OCI-LY3 (cell line): ENCODE results near the gene CBL.

Experiments
- H2AFZ ChIP-seq: fragments of 200-600, 300-600 bp; shearing (Covaris generic); 2 replicates; pipeline ENCODE4 v1.6.0; 2014; ENCODE audit warnings: antibody characterized with exemption, low read depth, low read length
- H3K27ac ChIP-seq: fragments of 200-600, 300-600 bp; sonication (generic); 2 replicates; pipeline ENCODE4 v1.5.1; 2014; ENCODE audit warnings: mild to moderate bottlenecking, low read length, moderate library complexity, mixed read lengths
- H3K27me3 ChIP-seq: fragments of 200-600, 300-600 bp; sonication (generic); 2 replicates; pipeline ENCODE4 v1.6.1; 2014; ENCODE audit warnings: low read depth, low read length, mixed read lengths
- H3K36me3 ChIP-seq: fragments of 200-600, 300-600 bp; sonication (generic); replicated peaks from 2 replicates; pipeline ENCODE3; 2014; ENCODE audit warnings: low read depth, low read length, mixed read lengths
- H3K4me1 ChIP-seq: fragments of 300-600, 200-600 bp; sonication (generic); 2 replicates; pipeline ENCODE4 v1.6.1; 2014; ENCODE audit warnings: low read length, mixed read lengths
- H3K4me2 ChIP-seq: fragments of 200-600, 300-600 bp; sonication (generic); 2 replicates; pipeline ENCODE4 v1.6.1; 2014; ENCODE audit warnings: low read length, mixed read lengths
- H3K4me3 ChIP-seq: fragments of 300-600, 200-600 bp; sonication (generic); 2 replicates; pipeline ENCODE4 v1.5.1; 2014; ENCODE audit warnings: antibody characterized with exemption, mild to moderate bottlenecking, low read length, moderate library complexity
- H3K79me2 ChIP-seq: fragments of 300-600, 200-600 bp; shearing (Covaris generic); 2 replicates; pipeline ENCODE4 v1.6.1; 2014; ENCODE audit warnings: mild to moderate bottlenecking, low read length, mixed read lengths
- H3K9ac ChIP-seq: fragments of 300-600, 200-600 bp; shearing (Covaris generic); 2 replicates; pipeline ENCODE4 v1.6.0; 2014; ENCODE audit warnings: mild to moderate bottlenecking, low read length, moderate library complexity
- H3K9me3 ChIP-seq: fragments of 200-600, 300-600 bp; shearing (Covaris generic); 2 replicates; pipeline ENCODE4 v1.6.1; 2014; ENCODE audit warnings: low read length, mixed read lengths; ENCODE audit not compliant: insufficient read depth
- H4K20me1 ChIP-seq: fragments of 200-600, 300-600 bp; sonication (generic); 2 replicates; pipeline ENCODE4 v1.6.1; 2016; ENCODE audit warnings: low read length, mixed read lengths; ENCODE audit not compliant: insufficient read depth
- EZH2phosphoT487 ChIP-seq: fragments of 200-600 bp; shearing (Covaris generic); IDR thresholded peaks from 2 replicates; pipeline ENCODE4 v1.6.1; 2018; ENCODE audit warnings: antibody characterized with exemption, mixed run types, low read depth
- TF ChIP-seq, protein P1 (sequence below): fragments of 200-600, 300-600 bp; sonication (generic); IDR thresholded peaks from 2 replicates; pipeline ENCODE4 v1.5.1; 2014; ENCODE audit warnings: antibody characterized with exemption, low read length, low read depth

Gene CBL

DNA sequence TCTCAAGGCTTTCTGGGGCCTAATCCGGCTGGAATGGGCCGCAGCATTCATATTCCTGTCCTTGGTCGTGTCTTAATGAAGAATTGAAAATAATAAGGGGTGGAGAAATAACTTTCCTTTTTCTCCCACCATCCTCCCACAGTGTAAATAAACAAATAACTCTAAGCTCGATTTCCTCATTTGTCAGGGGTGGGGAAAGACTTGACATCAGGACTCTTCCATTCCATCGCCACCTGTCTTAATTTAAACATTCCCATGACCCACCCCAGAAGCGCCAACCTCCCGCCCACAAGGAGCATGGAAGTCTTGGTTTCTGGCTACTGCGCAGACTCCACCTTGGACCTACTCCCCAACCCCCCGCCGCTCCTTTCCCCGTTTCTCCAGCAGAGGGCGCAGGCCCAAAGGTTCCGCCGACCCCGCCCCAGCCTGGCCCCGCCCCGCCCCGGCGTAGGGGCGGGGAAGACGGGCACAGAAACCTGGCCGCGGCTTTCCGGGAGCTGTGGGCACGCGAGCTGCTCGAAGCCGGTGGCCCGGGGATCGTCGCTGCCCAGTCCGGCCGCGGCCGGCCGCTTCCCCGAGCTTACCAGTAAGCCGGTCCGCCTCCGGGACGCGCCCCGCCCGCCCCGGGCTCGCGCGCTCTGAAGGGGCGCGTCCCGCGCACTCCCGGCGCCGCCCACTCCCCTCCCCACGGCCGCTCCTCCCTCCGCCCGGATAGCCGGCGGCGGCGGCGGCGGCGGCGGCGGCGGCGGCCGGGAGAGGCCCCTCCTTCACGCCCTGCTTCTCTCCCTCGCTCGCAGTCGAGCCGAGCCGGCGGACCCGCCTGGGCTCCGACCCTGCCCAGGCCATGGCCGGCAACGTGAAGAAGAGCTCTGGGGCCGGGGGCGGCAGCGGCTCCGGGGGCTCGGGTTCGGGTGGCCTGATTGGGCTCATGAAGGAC lies at the start of gene CBL:
Gene CBL, plus strand, starts transcription at position 766 of the 937 bp plus-strand sequence. Its CDS starts 79 bp downstream, at position 845.
- peak within 1 kb of the TSS; percentile 79 for H3K27ac ChIP-seq
- peaks cover 18% of the 10 kb centered on the region for H3K4me1 ChIP-seq
- peak within 1 kb of the TSS; percentile 95 for H3K9ac ChIP-seq
- peaks cover 46% of the 10 kb centered on the region for H3K79me2 ChIP-seq
- TF ChIP-seq, protein P1, sequence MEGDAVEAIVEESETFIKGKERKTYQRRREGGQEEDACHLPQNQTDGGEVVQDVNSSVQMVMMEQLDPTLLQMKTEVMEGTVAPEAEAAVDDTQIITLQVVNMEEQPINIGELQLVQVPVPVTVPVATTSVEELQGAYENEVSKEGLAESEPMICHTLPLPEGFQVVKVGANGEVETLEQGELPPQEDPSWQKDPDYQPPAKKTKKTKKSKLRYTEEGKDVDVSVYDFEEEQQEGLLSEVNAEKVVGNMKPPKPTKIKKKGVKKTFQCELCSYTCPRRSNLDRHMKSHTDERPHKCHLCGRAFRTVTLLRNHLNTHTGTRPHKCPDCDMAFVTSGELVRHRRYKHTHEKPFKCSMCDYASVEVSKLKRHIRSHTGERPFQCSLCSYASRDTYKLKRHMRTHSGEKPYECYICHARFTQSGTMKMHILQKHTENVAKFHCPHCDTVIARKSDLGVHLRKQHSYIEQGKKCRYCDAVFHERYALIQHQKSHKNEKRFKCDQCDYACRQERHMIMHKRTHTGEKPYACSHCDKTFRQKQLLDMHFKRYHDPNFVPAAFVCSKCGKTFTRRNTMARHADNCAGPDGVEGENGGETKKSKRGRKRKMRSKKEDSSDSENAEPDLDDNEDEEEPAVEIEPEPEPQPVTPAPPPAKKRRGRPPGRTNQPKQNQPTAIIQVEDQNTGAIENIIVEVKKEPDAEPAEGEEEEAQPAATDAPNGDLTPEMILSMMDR = peak; percentile 76
- TF ChIP-seq EZH2phosphoT487 = no peak
- H3K36me3 ChIP-seq = peaks cover 3% of the 10 kb centered on the region
- peak within 1 kb of the TSS; percentile 96 for H3K4me3 ChIP-seq
- H3K27me3 ChIP-seq = no peaks in the 10 kb centered on the region
- H3K9me3 ChIP-seq = no peaks in the 10 kb centered on the region
- H2AFZ ChIP-seq = peak within 1 kb of the TSS; percentile 76
- peaks cover 24% of the 10 kb centered on the region for H4K20me1 ChIP-seq
- H3K4me2 ChIP-seq = peak within 1 kb of the TSS; percentile 92

DNA sequence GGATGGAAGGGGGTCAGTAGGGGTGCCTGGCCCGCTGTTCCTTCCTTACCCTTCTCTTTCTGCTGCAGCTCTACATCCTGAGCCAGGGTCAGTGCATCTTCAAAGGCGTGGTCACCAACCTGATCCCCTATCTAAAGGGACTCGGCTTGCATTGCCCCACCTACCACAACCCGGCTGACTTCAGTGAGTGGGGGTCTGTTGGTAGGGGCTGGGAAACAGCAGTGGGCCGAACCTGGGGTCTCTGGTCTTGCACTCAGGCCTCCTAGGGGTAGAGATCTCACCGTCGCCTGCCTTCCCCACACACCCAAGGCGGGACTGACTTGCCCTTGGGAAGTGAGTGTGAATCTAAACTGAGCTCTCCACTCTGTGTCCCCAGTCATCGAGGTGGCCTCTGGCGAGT lies 49.6 kb upstream of the CBL start:
- H3K79me2 ChIP-seq = no peaks in the 10 kb centered on the region
- H3K4me2 ChIP-seq = no peak overlapping the region
- no peaks in the 10 kb centered on the region for H3K4me1 ChIP-seq
- H3K27me3 ChIP-seq = peaks cover 13% of the 10 kb centered on the region
- no peak overlapping the region for H3K27ac ChIP-seq
- H3K9ac ChIP-seq = no peak overlapping the region
- H3K9me3 ChIP-seq = no peaks in the 10 kb centered on the region
- H2AFZ ChIP-seq = no peak overlapping the region
- no peaks in the 10 kb centered on the region for H3K36me3 ChIP-seq
- no peak overlapping the region for H3K4me3 ChIP-seq
- H4K20me1 ChIP-seq = no peaks in the 10 kb centered on the region
- TF ChIP-seq EZH2phosphoT487 = no peak
- TF ChIP-seq, protein P1 = no peak

- no peak overlapping the region for H3K9ac ChIP-seq
- no peaks in the 10 kb centered on the region for H3K4me1 ChIP-seq
- no peaks in the 10 kb centered on the region for H4K20me1 ChIP-seq
- TF ChIP-seq, protein P1 = no peak
- TF ChIP-seq EZH2phosphoT487 = no peak
- H3K4me2 ChIP-seq = no peak overlapping the region
- H3K79me2 ChIP-seq = no peaks in the 10 kb centered on the region
- H3K27ac ChIP-seq = no peak overlapping the region
- peaks cover 13% of the 10 kb centered on the region for H3K27me3 ChIP-seq
- H3K36me3 ChIP-seq = no peaks in the 10 kb centered on the region
- no peaks in the 10 kb centered on the region for H3K9me3 ChIP-seq
- H3K4me3 ChIP-seq = no peak overlapping the region
- no peak overlapping the region for H2AFZ ChIP-seq
These were observed 49.1 kb upstream of the CBL start for GRCh38 chr11:119157063-119157462.

DNA sequence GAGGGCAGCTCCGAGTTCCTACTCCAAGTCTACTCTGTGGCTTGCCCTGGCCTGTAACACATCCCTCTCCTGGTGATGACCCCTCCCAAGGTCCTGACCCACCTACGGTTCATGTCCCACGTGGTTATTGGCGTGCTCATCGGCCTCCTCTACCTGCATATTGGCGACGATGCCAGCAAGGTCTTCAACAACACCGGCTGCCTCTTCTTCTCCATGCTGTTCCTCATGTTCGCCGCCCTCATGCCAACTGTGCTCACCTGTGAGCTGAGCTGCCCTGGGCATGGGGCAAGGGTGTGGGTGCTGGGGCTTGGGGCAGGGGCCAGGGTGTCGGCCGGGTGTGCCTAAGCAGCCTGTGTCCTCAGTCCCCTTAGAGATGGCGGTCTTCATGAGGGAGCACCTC lies 47.7 kb upstream of the CBL start:
- Histone ChIP-seq H3K79me2 (no peaks in the 10 kb centered on the region), H3K4me1 (no peaks in the 10 kb centered on the region), H3K36me3 (no peaks in the 10 kb centered on the region), H3K9me3 (no peaks in the 10 kb centered on the region), H3K4me2 (no peak overlapping the region), H3K4me3 (no peak overlapping the region), H3K27me3 (peaks cover 13% of the 10 kb centered on the region), H4K20me1 (no peaks in the 10 kb centered on the region), H3K9ac (no peak overlapping the region), H3K27ac (no peak overlapping the region), H2AFZ (no peak overlapping the region)
- no peak for TF ChIP-seq EZH2phosphoT487
- TF ChIP-seq, protein P1 = no peak
